ENCODE results near the gene YWHAQ.

The YWHAQ gene

DNA sequence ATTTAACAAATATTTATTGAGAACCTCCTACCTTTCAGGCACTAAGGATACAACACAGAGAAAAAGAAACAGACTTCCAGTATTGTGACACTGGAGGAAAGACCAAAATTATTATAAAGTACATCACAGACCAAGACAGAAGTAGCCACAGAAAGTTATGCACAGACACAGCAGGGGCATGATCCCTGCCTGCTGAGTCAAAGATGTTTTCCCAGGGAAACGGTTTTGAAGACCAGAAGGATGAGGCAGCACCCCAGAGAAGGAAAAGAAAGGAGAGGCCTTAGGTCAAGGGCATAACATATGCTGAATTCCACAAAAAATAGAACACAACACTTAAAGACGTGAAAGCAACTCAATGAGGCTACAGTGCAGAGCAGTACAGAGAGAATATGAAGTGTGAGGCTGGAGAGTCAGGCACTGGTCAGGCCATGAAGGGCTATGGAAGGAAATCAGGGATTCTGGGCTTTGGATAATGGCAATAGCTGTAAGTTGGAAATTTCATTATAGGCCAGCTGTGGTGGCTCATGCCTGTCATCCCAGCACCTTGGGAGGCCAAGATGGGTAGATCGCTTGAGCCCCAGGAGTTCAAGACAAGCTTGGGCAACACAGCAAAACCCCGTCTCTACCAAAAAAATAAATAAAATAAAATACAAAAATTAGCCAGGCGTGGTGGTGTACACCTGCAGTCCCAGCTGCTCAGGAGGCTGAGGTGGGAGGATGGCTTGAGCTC, 83.4 kb downstream of the YWHAQ start:
- DNase-seq, result peak; percentile 24

DNA sequence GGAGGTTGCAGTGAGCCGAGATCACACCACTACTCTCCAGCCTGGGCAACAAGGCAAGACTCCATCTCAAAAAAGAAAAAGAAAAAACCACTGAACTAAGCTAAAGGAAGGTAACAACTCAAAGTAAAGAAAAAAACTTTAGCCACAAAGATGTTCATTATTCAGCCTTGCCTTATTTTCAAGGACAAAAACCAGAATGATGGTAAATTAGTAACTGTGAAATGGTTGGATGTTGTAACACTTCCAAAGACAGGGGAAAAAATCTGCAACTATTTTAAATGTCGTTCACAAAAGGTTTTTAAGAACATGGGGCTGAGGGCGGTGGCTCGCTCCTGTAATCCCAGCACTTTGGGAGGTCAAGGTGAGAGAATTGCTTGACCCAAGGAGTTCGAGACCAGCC, 85.3 kb downstream of the YWHAQ start:
- no peak for DNase-seq

DNA sequence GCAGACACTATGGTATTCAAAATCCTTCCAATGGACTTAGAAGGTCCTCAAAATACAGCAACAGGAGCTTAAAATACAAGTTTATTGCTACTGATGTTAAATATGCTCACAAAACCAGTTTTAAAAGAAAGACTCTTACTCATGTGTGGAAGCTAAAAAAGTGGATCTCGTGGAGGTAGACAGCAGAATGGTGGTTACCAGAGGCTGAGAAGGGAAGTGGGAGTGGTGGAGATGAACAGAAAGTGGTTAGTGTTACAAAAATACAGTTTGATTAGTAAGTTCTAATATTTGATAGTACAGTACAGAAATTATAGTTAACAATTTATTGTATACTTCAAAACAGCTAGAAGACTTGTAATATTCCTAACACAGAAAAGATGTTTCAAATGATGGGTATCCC, 87.2 kb downstream of the YWHAQ start:
- no peak for DNase-seq

DNA sequence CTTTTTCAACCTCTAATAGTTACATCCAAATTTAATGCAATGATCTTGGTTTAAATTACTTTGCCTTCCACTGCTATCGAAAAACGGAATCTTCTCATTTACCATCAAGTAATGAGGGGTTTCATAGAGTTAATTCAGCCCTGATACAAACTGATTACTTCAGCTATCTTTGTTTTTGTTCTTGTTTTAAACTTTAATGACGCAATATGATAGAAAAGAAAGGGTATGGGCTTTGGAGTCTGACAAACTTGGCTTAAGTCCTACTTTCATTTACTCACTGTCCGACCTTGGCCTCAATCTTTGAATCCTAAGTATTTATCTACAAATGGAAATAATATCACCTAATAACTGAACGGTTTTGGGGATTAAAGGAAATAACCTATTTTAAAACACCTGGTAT, 91.3 kb downstream of the YWHAQ start:
- DNase-seq, result no peak

DNA sequence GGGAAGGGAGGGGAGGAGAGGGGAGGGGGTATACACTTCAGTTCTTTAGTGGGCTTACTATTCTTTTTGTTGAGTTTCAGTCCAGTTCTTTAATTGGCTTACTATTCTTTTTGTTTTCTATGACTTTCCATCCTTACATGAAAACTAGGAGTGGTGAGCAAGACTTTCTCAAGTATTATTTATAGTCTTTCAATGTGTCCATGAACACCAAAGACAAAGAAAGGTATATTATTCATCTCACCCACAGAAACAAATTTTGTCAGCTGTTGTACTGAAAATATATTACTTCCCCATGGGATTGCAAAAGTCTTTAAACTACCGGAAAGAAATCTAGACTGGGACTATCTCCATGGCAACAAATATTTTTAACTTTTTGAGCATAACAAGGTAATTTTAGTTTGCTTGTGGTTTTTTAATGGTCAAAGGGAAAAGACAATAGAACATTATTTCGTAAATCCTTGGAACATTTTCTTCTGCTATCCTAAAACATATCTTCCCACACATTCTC, 92.7 kb downstream of the YWHAQ start:
- DNase-seq, result peak; percentile 84

DNA sequence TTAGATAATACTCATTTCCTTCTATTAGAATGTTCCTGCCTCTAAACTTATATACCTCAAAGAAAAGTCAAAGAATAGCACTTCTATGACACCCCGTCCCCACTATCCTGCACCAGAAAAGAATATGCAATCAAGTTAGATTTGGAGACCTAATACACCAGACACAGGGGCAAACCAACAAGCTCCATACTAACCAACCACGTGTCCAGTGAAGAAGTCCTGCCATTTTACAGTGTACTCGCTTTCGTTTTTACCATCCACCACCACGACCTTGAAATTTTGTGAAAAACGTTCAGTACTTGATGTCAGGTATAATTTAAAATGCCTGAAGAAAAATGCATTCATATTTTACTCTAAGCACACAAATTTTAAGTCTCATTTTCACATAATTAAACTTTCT, 94.3 kb downstream of the YWHAQ start:
- DNase-seq, result no peak

DNA sequence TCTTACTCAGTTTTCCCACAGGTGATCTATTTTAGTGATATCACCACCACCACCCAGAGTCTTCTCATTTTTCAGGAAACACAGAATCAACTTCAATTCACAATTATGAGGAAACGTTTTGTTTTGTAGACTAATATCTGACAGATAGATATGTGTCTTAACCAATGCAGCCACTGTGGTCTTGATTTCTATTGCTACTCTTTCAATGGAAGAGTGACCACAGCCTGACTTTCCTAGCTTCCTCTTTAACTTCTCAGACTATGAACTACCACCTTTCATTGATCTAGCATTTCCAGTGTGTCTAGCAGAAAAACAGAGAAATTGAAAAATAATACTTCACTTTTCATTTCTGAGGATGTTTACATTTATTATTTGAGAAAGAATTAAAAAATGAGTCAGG, 95.6 kb downstream of the YWHAQ start:
- DNase-seq, result no peak
